Urinary bladder (tissue), 2 donors: ENCODE measurements around the gene MIS18BP1. TPM values are rescaled to one million over a fixed set of nuclear protein-coding genes. Genes with fewer than 3 reads are reported as not detected.

Source experiments
- polyA plus RNA-seq: library from polyadenylated mRNA; stranded (reverse); fragments of 200-250 nt; gene quantifications from one replicate; pipeline ENCODE4 v1.2.3, GENCODE V29; 2013
- small RNA-seq: library from RNA; depleted of rRNA; stranded (forward); fragments of <200 nt; gene quantifications from one replicate; pipeline ENCODE3, GENCODE V24; 2014
- total RNA-seq: library from RNA; depleted of rRNA; stranded (reverse); fragments of >200 nt; gene quantifications from one replicate; pipeline ENCODE4 v1.2.3, GENCODE V29; 2014
- donor health status: healthy.

The MIS18BP1 gene
- total and polyA plus RNA-seq, 2 donors: 9.2 to 86.4 TPM

Small RNA genes lying within 50 kb of the gene (small RNA-seq; reads per million reads assigned to genes)
- gene RNU6-552P: not detected

Other genes starting within 250 kb of the MIS18BP1 start
- gene PRPF39, start 169.1 kb downstream of the MIS18BP1 start, total RNA-seq: 75.7 TPM
- 15.7 TPM for gene PRPF39, start 169.1 kb downstream of the MIS18BP1 start, polyA plus RNA-seq
- gene FKBP3, start 118.7 kb downstream of the MIS18BP1 start, total RNA-seq: 53.9 TPM
- gene FKBP3, start 118.7 kb downstream of the MIS18BP1 start, polyA plus RNA-seq: 51.0 TPM
- gene FANCM, start 117.3 kb downstream of the MIS18BP1 start, total RNA-seq: 23.3 TPM
- 2.2 TPM for gene FANCM, start 117.3 kb downstream of the MIS18BP1 start, polyA plus RNA-seq